ENCODE results near the gene PUSL1. TPM values are rescaled to one million over a fixed set of nuclear protein-coding genes. Genes with fewer than 3 reads are reported as not detected.

PUSL1 gene
- total and polyA plus RNA-seq, 2 experiments from 2014 or later = 41.5 to 55.8 TPM

DNA sequence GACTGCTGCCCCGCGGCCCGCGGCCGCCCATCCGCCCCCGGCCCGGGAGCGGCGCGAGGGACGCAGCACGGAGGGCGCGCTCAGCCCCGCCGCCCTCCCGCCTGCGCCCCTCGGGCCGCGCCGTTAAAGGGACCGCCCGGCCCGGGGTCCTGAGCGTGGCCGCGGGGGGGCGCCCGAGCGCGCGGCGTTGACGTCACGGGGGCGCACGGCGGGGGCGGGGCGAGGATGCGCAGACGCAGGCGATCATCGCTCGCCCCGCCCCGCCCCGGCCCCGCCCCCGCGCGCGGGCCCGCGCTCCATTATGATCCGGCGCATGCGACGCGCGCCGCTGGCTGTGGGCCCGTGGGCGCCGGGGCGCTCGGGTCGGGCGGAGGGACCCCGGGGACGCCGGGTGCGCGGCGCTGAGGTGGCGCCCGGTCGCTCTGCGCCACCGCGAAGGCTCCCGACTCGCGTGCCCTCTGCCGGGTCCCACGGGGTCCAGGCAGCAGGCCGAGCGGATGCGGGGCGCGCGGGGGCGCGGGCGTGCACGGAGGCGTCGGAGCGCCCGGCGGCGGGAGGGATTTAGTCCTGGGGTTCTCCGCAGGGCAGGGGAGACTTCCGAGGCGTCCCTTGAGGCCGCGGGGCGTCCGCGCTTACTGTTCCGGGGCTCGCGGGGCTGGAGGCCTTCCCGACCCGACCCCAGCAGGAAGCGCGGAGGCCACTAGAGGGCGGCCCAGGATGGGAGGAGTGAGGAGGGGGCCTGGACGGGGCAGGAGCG lies 41.0 kb downstream of the PUSL1 start, which contains the start of gene DVL1:
DVL1 (minus strand) TSS at position 163 of the 757 bp plus-strand sequence. CDS start 353 bp downstream, outside the sequence.
- peaks cover 26% of the 10 kb centered on the region for H3K27me3 Mint-ChIP-seq (ENCODE audit: insufficient read depth, low read depth, poor library complexity)
- ATAC-seq (peak; percentile 16), DNase-seq (ENCODE audit: low spot score) (peak; percentile 89)
- no peaks in the 10 kb centered on the region for H3K36me3 Mint-ChIP-seq (ENCODE audit: low read depth)
- no peaks in the 10 kb centered on the region for H3K9me2 ChIP-seq (ENCODE audit: insufficient read depth)
- peaks cover 25% of the 10 kb centered on the region for H3F3A ChIP-seq (replicated peaks; ENCODE audit: low read depth)
- peaks cover 25% of the 10 kb centered on the region for H3K4me1 Mint-ChIP-seq
- no peak within 1 kb of the TSS for H3K27ac Mint-ChIP-seq
- peaks cover 25% of the 10 kb centered on the region for H3K4me1 ChIP-seq (ENCODE audit: insufficient read depth)
- peaks cover 14% of the 10 kb centered on the region for H3K79me2 ChIP-seq (replicated peaks; ENCODE audit: insufficient read depth)
- no peak within 1 kb of the TSS for H2AFZ ChIP-seq
- H3K36me3 ChIP-seq (ENCODE audit: insufficient read depth) = no peaks in the 10 kb centered on the region
- TF ChIP-seq JUNB (IDR thresholded peaks at IDR 0.05; ENCODE audit: unreplicated experiment) (no peak), ZNF462 (CRISPR knock-in tag; IDR thresholded peaks at IDR 0.05) (no peak), ZNF114 (CRISPR knock-in tag; IDR thresholded peaks at IDR 0.05) (no peak), POLR2AphosphoS5 (IDR thresholded peaks at IDR 0.05; ENCODE audit: low read depth) (peak; percentile 38), CREB1 (CRISPR knock-in tag; IDR thresholded peaks at IDR 0.05; ENCODE audit: low read depth) (peak; percentile 82)
- TF ChIP-seq, protein P1, sequence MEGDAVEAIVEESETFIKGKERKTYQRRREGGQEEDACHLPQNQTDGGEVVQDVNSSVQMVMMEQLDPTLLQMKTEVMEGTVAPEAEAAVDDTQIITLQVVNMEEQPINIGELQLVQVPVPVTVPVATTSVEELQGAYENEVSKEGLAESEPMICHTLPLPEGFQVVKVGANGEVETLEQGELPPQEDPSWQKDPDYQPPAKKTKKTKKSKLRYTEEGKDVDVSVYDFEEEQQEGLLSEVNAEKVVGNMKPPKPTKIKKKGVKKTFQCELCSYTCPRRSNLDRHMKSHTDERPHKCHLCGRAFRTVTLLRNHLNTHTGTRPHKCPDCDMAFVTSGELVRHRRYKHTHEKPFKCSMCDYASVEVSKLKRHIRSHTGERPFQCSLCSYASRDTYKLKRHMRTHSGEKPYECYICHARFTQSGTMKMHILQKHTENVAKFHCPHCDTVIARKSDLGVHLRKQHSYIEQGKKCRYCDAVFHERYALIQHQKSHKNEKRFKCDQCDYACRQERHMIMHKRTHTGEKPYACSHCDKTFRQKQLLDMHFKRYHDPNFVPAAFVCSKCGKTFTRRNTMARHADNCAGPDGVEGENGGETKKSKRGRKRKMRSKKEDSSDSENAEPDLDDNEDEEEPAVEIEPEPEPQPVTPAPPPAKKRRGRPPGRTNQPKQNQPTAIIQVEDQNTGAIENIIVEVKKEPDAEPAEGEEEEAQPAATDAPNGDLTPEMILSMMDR (conservative IDR thresholded peaks at IDR 0.05; ENCODE audit: low read depth in 2 of 2) = peak; percentile 41 to 67
- H3K4me3 Mint-ChIP-seq = peak within 1 kb of the TSS; percentile 78
- H4K20me1 ChIP-seq (replicated peaks; ENCODE audit: insufficient read depth) = no peaks in the 10 kb centered on the region; the same call in none of the 2 replicates
- H3K9me3 Mint-ChIP-seq = no peaks in the 10 kb centered on the region
- H3K4me2 ChIP-seq = peak within 1 kb of the TSS; percentile 84
- H3K27me3 ChIP-seq (ENCODE audit: insufficient read depth) = peaks cover 17% of the 10 kb centered on the region
- no peak within 1 kb of the TSS for H3K27ac ChIP-seq (ENCODE audit: low read depth)
- H3K4me3 ChIP-seq = peak within 1 kb of the TSS; percentile 65

All from GM23338 (cell line).